ENCODE data around the gene SELENOK. TPM values are rescaled to one million over a fixed set of nuclear protein-coding genes. Genes with fewer than 3 reads are reported as not detected.

Gene SELENOK
- total RNA-seq, 2 donors from 2014 or later: 44.2 to 53.4 TPM

GRCh38 chr3:53888232-53888631 is 3.4 kb downstream of the SELENOK start:
- DNase-seq (no peak), ATAC-seq (no peak)
- intact Hi-C loops (cut with DNase I, micrococcal nuclease): no loop called here

DNA sequence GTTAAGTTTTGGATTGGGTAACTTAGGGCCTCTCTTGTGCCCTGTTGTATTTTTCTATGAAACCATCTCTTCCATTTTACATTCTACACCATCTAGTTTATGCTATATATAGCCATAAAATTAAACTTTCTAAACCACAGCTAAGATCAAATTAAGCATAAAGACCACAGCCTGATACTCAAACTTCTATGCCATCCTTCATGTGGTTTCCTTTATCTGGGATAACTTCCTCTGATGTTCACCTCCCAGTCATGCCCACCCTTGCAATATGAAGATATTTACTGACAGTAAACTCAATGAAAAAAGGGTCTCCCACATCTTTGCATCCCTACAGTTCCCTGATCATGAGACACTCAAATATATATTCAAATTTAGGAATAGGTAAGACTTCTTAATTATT is 4.2 kb downstream of the SELENOK start:
- intact Hi-C loops (cut with DNase I, micrococcal nuclease): no loop called here
- ATAC-seq (no peak), DNase-seq (no peak)

DNA sequence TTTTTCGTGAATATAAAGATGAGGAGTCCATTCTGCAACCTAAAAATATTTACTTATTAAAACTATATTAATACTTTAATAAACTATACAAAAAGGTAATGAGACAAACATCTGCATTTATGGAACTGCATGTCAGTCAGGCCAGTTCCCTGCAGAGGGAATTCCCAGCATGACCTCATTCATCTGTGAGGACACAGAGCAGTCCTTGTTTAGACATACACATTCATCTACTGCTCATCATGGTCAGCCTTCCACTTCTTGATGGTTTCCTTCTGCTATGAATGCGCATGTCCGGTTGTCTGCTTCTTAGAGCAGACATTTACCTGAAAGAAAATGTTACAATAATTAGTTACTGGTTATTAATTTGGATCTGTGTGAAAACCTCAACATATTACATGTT is 6.4 kb downstream of the SELENOK start:
- ATAC-seq: no peak
- DNase-seq: no peak
- intact Hi-C loops (cut with DNase I, micrococcal nuclease): no loop called here

DNA sequence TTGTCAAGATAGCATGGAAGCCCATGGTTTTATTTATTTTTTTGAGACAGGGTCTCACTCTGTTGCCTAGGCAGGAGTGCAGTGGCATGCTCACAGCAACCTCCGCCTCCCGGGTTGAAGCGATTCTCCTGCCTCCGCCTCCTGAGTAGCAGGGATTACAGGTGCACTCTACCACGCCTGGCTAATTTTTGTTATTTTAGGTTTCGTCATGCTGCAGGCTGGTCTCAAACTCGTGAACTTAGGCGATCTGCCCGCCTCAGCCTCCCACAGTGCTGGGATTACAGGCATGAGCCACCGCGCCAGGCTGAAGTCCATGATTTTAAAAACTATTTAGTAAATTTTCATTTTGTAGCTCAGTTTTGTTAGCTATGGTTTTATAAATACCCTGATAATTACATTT is 7.0 kb downstream of the SELENOK start:
- ATAC-seq (no peak), DNase-seq (no peak)
- intact Hi-C loops (cut with DNase I, micrococcal nuclease): no loop called here

- intact Hi-C loops (cut with DNase I, micrococcal nuclease): no loop called here
- DNase-seq (no peak), ATAC-seq (no peak)
Observed at GRCh38 chr3:53883008-53883407, 8.7 kb downstream of the SELENOK start.

DNA sequence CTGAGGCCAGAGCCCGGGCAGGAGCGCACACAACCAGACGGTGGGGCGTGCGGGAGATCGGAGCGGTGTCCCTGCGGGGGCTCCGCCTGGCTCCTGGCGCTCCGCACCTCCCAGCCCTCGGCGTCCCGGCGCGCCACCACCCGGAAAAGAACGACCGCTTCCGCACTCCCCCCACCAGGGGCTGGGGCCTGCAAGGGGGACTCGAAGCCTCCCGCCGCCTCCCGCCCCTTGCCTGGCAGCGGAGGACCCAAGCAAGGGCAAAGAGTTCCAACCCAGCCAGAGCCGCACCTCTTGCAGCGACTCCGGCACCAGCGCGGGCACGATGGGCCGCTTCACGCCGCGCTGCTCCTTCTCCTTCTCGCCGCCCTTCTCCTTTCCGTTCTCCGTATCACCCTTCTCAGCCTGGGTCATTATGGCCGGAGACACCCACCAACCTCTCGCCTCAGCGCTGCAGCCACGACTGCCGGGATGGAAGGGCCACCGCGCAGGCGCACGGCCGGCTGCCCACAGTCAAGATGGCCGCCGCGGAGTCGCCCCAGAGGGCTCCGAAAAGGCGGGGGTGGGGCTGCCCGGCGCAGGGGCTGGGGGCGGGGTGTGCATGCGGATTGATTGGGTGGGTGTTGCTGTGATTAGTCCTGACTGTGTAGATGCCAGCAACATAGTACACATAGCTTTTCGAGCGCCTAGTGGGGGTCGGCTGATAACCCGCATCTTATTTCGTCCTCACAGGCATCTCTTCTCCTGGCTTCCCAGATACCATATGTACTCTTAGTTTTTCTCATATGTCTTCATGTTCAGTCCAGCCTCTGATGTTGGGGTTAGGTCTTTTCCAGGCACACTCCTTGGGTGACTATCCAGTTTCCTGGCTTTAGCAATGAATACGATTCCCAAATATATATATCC is 9.7 kb downstream of the SELENOK start, which contains the start of gene ACTR8:
TSS of gene ACTR8 (minus strand) at position 462 of the 903 bp plus-strand sequence. CDS start at position 411, 51 bp downstream.
- ATAC-seq (peak; percentile 94), DNase-seq (peak; percentile 82 to 85)
- intact Hi-C loops (cut with DNase I, micrococcal nuclease): no loop called here

DNA sequence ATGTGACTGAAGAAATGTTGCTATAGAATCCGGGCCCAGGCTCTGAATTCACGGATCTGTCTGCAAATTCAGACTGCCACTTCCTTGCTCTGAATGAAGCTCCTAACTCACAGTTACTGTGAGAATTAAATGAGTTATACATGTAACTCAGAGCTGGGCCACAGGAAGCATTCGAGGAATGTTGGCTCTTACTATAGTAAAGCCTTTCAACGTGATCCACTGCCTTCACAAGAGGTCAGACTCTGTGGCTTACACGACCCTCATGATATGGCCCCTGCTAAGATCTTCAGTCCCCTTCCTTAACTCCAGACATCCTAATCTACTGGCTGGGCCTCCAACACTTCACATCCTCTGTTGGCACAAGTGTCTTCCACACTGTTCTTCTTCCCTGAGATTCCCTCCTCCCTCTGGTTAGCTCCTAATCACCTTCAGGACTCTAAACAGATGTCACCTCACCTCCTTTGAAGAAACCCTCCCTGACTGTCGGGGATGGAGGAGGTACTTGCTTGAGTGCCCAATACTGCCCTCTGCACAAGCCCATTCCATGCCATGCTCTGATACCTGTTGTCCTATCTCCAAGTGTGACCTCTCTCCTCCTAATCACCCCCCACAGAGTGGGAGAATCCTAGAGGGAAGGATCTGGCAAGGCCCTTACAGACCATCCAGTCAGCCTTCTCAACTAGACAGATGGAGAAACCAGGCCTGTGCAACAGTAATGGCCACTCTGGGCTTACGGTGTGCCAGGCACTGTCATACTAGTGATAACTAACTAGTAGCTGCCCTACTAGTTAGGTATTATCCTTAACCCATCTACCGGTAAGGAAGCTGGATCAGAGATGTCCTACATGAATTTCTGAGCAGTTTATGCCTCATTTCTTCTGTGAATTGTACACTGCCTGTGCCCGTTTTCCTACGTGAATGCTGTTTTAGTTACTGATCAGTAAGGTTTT is 11.0 kb downstream of the SELENOK start:
- ATAC-seq: peak; percentile 4
- DNase-seq: no peak
- intact Hi-C loops (cut with DNase I, micrococcal nuclease): no loop called here

GRCh38 chr3:53865732-53866499 is 25.7 kb downstream of the SELENOK start:
- intact Hi-C loops (cut with DNase I, micrococcal nuclease): no loop called here
- ATAC-seq (no peak), DNase-seq (no peak)

- no peak for DNase-seq
- intact Hi-C loops (cut with DNase I, micrococcal nuclease): no loop called here
- ATAC-seq: no peak
Observed at GRCh38 chr3:53863145-53863544, 28.5 kb downstream of the SELENOK start.

- no peak for ATAC-seq
Observed at GRCh38 chr3:53862241-53862640, 29.4 kb downstream of the SELENOK start.

DNA sequence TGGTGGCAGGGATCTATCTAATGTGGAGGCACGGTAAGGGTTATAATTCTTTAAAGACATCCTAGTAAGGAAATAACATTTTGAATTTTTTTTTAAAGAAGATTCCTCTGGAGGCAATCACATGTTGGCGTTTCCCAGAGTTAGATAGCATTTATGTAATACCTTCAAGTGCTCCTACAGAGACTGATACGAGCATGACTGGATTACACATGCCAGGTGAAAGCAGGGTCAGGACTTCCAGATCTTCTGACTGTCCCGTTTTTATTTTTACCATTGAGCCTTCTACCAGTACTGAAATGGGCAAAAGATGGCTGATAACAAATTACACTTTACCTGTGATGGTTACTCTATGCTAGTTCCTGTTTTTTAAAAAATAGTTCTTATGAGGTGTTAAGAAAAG is 31.5 kb downstream of the SELENOK start:
- DNase-seq (no peak), ATAC-seq (no peak)
- intact Hi-C loops (cut with DNase I, micrococcal nuclease): no loop called here

More at GRCh38 chr3:53862241-53862640, 29.4 kb downstream of the SELENOK start:
- intact Hi-C loops (cut with DNase I, micrococcal nuclease): no loop called here
- no peak for DNase-seq

- intact Hi-C loops (cut with DNase I, micrococcal nuclease): no loop called here
- DNase-seq (no peak), ATAC-seq (peak; percentile 35)
Observed at GRCh38 chr3:53859178-53859577, 32.5 kb downstream of the SELENOK start.

DNA sequence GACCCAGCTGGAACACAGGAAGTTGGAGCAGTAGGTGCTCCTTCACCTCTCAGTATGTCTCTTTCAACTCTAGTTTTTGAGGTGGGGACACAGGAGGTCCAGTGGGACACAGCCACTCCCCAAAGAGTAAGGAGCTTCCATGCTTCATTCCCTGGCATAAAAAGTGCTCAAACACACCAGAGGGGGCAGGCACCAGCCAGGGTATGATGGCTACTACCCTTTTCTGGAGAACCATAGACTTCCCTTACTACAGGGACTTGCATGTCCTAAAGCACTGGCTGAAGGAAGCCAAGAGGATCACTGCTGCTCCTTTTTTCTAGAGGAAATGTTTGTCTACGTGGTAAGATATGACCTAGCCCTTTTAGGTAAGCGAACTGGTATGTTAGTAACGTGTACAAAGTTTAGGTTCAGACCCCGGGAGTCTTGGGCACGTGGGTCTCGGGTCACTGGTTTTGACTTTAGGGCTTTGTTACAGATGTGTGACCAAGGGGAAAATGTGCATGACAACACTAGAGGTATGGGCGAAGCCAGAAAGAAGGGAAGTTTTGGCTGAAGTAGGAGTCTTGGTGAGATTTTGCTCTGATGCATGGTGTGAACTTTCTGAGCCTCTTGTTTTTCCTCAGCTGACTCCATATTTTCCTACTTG is 33.4 kb downstream of the SELENOK start:
- ATAC-seq: no peak
- DNase-seq: no peak
- intact Hi-C loops (cut with DNase I, micrococcal nuclease): no loop called here

- no peak for DNase-seq
- no peak for ATAC-seq
- intact Hi-C loops (cut with DNase I, micrococcal nuclease): no loop called here
Observed at GRCh38 chr3:53856964-53857363, 34.7 kb downstream of the SELENOK start.

DNA sequence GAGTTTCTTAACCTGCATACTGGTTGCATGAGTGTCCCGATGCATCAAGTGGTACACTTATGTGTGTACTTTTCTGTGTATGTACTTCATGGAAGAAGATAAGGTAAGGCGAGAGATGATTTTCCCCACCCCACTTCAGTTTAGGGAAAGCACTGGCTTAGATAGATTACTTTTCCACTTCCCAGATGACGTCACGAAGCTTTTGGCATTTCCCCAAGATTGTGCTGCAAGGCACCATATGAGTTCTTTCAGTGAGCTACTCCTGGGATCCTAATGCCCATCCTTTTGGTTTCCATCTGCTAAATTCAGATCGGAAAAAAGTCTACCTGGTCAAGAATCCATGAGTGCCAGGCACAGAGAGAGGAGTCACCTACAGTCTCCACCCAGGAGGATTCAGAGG is 40.8 kb downstream of the SELENOK start:
- intact Hi-C loops (cut with DNase I, micrococcal nuclease): no loop called here
- no peak for DNase-seq
- no peak for ATAC-seq

DNA sequence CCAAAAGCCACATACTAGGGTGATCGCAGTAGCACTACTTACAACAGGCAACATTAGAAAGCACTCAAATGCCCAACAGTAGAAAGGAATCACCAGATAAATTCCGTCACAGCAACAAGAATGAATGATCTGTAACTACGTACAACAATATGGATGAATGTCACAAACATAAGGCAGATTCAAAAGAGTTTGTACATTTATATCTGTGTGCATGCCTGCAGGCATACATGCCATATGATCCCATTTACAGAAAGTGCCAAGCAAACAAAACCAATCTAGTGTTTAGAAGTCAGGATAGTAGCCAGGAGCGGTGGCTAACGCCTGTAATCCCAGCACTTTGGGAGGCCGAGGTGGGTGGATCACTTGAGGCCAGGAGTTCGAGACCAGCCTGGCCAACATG is 41.7 kb downstream of the SELENOK start:
- DNase-seq: no peak
- intact Hi-C loops (cut with DNase I, micrococcal nuclease): no loop called here
- no peak for ATAC-seq

GRCh38 chr3:53846851-53847155 is 44.9 kb downstream of the SELENOK start:
- DNase-seq: no peak
- intact Hi-C loops (cut with DNase I, micrococcal nuclease): no loop called here
- no peak for ATAC-seq

GRCh38 chr3:53846134-53846850 is 45.4 kb downstream of the SELENOK start, which contains the start of the genes CHDH and IL17RB:
Gene CHDH, minus strand, starts transcription at chr3:53846419. Its CDS starts 22,411 bp downstream, at chr3:53824008.
Gene IL17RB, plus strand, starts transcription at chr3:53846568. Its CDS starts 21 bp downstream, at chr3:53846589.
- ATAC-seq: peak; percentile 73
- intact Hi-C loops (cut with DNase I, micrococcal nuclease): no loop called here
- peak; percentile 79 to 84 for DNase-seq

Measured in left colon (tissue), 2 donors.